Activated T-cell treated with anti-CD3 and anti-CD28 coated beads for 24 hours (primary cell): ENCODE data around the gene SEC61A1.

Experiments
- DNase-seq: peaks from one replicate; pipeline ENCODE4 v3.0.0-alpha.2; 2020; ENCODE audit warnings: low read depth

Gene SEC61A1

DNA sequence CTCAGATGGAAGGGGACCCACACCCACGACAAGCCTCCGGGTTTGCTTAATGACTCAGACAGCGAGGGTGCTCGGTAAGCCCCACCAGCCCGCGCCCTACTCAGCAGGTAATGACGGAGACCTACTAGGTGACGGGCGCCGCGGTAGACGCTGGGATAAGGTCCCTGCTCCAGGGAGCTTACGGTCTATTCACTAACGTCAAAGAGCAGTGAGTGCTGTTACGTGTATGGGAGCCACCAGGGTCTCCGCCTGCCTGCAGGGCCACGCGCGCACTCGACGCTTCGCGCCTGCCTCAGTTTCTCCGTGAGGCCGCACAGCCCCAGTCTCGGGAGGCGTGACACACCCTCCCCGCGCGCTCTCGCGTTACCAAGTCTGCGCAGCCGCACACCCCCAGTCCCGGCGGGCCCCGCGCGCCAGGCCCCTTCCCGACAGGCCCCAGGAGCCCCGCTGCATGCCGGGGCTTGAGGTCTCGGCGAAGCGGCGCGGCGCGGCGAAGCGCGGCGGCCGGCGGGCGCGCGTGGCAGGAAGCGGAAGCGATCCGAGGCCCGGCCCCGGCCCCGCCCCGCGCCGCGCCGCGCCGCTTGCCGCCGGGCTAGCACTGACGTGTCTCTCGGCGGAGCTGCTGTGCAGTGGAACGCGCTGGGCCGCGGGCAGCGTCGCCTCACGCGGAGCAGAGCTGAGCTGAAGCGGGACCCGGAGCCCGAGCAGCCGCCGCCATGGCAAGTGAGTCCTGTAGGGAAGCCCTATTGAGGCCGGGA is at the start of gene SEC61A1:
Gene SEC61A1, plus strand, starts transcription at position 601 of the 758 bp plus-strand sequence. Its CDS starts 116 bp downstream, at position 717.
- DNase-seq: peak; percentile 95

- DNase-seq: no peak
Observed at GRCh38 chr3:128004661-128005060, 47.6 kb upstream of the SEC61A1 start.

DNA sequence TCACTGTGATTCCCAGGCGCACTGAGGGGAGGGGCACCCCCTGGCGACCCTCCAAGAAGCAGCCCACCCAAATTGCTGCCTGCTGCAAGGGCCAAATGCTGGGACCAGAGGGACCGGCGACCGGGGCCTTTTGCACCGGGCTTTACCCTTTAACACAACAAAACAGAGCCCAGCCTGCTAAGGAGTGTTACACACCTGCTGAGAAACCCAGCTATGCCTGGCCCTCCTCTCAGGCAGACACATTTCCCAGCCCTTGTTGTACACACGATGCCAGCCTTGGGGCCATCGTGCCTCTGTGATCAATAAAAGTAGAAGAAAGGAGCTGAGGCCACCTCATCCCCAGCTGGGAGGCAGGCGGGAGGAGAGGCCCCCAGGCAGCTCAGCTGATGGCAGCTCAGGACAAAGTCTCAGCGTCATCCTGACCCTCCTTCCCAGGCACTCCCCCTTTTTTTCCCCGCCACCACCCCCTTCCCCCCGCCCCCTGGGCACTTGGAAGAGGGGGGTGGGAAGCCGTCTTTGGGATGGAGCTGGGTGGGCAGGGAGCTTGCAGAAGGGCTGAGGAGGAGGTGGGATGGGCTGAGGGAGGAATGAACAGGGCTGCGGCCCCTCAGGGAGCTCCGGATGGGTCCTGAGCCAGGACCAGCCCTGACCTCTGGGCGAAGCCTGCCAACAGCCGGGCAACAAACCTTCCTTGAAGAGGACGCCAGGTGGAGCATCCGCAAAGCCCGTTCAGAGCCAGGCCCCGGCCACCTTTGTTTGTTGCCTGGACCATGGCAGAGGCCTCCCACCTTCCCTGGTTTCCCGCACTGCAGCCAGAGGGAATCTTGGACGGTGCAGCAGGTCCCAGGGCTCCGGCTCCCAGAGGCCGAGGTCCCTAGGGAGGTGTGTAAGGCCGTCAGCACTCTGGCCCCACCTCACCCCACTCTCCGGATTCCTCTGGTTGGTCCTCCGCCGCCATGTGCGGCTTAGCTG is 45.9 kb upstream of the SEC61A1 start:
- DNase-seq: no peak

- no peak for DNase-seq
Observed at GRCh38 chr3:128007033-128007424, 45.2 kb upstream of the SEC61A1 start.

- DNase-seq: no peak
Observed at GRCh38 chr3:128009952-128010846, 42.0 kb upstream of the SEC61A1 start.

DNA sequence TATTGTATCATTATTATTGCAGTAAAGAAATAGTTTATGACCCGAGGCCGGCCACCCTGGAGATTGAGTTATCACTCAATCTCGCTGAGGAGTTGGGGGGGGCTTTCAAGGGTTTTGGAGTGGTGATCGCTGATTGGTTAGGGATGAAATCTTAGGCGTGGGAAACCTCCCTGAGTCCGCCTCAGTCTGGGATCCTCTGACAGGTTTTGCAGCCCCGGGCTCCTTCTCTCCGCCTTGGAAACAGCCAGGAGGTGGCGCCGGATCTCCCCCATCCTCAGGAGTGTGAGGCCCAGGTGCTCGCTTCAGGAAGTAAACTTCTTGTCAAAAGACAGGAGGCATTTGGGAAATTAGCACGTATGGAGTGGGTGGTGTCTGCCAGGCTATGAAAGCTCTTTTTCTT is 41.1 kb upstream of the SEC61A1 start:
- DNase-seq: no peak

DNA sequence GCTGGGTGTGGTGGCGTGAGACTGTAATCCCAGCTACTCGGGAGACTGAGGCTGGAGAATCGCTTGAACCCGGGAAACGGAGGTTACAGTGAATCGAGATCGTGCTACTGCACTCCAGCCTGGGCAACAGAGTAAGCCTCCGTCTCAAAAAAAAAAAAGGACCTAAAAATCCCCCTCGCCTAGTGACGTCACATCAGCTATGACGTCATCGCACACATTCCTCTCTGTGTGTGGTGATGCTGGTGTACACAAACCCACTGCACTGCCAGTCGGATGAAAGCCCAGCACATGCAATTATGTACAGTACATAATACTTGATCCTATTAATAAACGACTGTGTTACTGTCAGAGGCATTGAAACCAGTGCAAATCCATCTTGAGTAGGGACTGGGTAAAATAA is 40.2 kb upstream of the SEC61A1 start:
- DNase-seq: no peak

DNA sequence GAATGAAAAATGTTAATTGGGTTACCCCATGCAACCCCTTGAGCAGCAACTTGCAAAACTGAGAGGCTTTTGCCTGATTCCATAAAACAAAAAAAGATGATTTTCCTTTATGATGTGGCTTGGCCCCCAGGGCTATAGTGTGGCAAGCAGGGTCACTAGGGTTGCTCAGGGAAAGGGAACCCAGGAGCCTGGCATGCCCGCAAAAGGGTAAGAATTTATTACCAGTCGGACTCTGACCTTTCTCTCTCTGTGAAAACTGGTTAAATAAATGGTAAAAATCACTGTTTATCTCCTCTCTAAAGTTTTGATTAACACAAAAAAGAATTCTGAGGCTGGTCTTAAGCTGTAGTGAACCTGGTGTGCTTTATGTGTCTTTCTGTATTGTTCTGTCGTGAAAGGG is 37.7 kb upstream of the SEC61A1 start:
- DNase-seq: no peak

GRCh38 chr3:128016502-128016901 is 35.7 kb upstream of the SEC61A1 start:
- no peak for DNase-seq

- no peak for DNase-seq
Observed at GRCh38 chr3:128021768-128022372, 30.4 kb upstream of the SEC61A1 start.

- no peak for DNase-seq
Observed at GRCh38 chr3:128033102-128033501, 19.1 kb upstream of the SEC61A1 start.

GRCh38 chr3:128036119-128036518 is 16.1 kb upstream of the SEC61A1 start:
- DNase-seq: no peak

- DNase-seq: no peak
Observed at GRCh38 chr3:128040041-128040440, 12.2 kb upstream of the SEC61A1 start.

GRCh38 chr3:128040660-128041059 is 11.6 kb upstream of the SEC61A1 start:
- DNase-seq: no peak

GRCh38 chr3:128041344-128041743 is 10.9 kb upstream of the SEC61A1 start:
- no peak for DNase-seq

DNA sequence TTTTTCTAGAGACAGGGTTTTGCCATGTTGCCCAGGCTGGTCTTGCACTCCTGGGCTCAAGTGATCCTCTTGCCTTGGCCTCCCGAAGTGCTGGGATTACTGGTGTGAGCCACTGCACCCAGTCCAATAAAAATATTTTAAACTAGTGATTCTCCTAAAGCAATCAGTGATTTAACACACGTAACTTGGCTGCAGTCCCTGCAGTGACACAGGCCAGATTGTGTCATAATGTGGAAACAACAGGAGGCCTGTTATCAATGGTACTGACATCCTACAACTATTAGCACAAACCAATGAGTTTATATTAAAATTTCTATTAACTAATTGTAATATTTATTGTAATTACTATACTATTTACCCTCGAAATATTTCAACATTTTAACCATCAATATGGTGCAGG is 1.6 kb upstream of the SEC61A1 start:
- no peak for DNase-seq

DNA sequence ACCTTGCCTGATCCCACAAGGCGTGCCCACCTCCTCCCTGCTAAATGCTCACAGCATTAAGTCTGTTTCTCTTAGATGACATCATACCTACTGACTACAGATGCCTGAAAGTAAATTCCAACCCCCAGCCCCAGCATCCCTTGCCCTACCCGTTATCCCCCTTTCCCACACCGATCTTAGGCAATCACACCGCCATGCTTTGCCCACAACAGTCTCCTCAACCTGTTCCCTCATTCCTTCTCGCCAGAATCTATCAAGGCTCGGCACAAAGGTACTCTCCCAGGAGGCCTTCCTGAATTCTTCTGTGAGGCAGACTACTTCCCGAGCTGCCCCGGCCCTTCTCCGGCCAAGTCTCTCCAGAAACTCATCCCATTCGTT is 789 bp upstream of the SEC61A1 start:
- DNase-seq: no peak

GRCh38 chr3:128052595-128053351 is 536 bp downstream of the SEC61A1 start:
- DNase-seq: no peak

DNA sequence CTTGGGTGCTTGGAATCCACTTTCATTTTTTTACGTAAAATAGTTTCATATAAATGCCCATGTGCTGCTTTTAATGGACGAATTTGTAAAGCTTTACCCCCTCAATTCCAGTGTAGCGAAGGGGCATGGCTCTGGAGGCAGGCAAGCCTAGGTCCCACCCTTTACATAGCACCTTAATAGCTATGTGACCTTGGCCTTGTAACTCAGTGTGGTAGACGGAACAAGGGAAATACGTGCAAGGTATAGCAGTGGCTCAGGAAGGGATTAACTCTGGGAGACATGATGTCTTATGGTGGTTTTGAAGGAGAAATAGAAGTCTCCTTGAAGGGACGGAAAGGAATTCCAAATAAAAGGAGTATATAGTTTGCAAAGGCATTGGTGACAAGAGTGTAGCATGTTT is 1.4 kb downstream of the SEC61A1 start:
- no peak for DNase-seq

DNA sequence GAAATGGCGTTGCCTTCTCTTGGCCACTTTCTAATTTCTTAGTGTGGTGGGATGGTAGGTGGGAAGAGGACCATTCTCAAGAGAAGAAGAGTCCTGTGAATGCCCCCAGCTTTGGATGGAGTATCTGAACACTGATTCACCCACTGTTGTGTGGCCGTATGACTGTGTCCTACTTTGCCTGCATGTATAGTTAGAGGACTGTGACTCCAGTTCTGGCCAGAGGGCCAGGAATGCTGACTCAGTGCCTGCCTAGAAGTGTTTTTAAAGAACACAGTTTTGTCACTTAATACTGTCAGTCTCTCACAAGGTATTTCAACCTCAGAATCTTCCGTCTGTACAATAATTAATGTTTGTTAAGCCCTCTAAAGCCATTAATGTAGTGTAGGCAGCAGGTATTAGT is 2.1 kb downstream of the SEC61A1 start:
- no peak for DNase-seq

GRCh38 chr3:128056258-128056657 is 4.0 kb downstream of the SEC61A1 start:
- DNase-seq: no peak
